Lower leg skin (tissue), 3 donors: ENCODE results near the gene DRD3.

ENCODE experiments used
- CTCF ChIP-seq, 3 donors: fragments of 450-650 bp; IDR thresholded peaks; one replicate each; pipeline ENCODE4 v1.5.1; 2016; ENCODE audit warnings: antibody characterized with exemption in 3 of 3, mild to moderate bottlenecking in 3 of 3, moderate library complexity in 2 of 3
- POLR2A ChIP-seq, 2 donors: fragments of 450-650 bp; IDR thresholded peaks; one replicate each; pipeline ENCODE4 v1.6.1; 2016 to 2017; ENCODE audit warnings: antibody characterized with exemption in 2 of 2, mild to moderate bottlenecking in 1 of 2, moderate library complexity in 1 of 2

- no peak for TF ChIP-seq CTCF (IDR thresholded peaks at IDR 0.05)
- no peak for TF ChIP-seq POLR2A (IDR thresholded peaks at IDR 0.05)
These were observed 50.0 kb downstream of the DRD3 start for GRCh38 chr3:114128826-114129225.
